Suprapubic skin (tissue), 4 donors: Measurements from ENCODE around the gene PAM16.

Experiments used
- CTCF ChIP-seq, 2 donors: fragments of 200-600 bp in 1 of 2; fragments of 450-650 bp in 1 of 2; sonication (generic) in 1 of 2; IDR thresholded peaks; one replicate each; pipeline ENCODE4 v1.5.1; 2016 to 2019; ENCODE audit warnings: antibody characterized with exemption in 2 of 2, mild to moderate bottlenecking in 1 of 2, moderate library complexity in 1 of 2
- POLR2A ChIP-seq, 2 donors: fragments of 450-650 bp; IDR thresholded peaks; one replicate each; pipeline ENCODE4 v1.6.1; 2017; ENCODE audit warnings: antibody characterized with exemption in 2 of 2, mild to moderate bottlenecking in 2 of 2, moderate library complexity in 2 of 2
- POLR2AphosphoS5 ChIP-seq, 3 donors: sonication (generic); formaldehyde crosslinking; IDR thresholded peaks; one replicate each; pipeline ENCODE4 v1.6.1; 2017; ENCODE audit warnings: antibody characterized with exemption in 3 of 3

DNA sequence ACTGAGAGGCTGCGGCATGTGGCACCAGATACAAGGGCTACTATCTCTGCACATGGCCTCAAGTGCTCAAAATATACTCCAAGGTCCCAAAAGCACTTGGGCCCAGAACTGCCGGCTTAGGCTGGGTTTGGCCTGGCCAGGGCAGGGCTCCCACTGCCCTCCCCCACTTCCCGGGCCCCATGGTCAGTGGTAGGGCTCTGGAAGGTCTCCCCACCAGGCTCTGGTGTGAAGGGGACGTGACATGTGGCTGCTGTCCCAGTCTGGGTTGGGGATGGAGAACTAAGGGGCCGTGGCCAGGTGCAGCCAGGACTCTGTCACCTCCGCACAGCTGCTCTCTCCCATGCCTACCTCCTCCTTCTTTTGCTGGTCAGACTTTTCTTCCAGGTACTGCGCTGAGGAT, 5.7 kb upstream of the PAM16 start:
- TF ChIP-seq CTCF (IDR thresholded peaks at IDR 0.05): no peak
- no peak for TF ChIP-seq POLR2A (IDR thresholded peaks at IDR 0.05)
- no peak for TF ChIP-seq POLR2AphosphoS5 (IDR thresholded peaks at IDR 0.05)
